ELF-1 (cell line): ENCODE measurements around the gene SPATA16.
A peak's percentile ranks its signal among the peaks of the same experiment; 100 is the strongest.
"Not testable (repeated sequence)": the region's sequence is repeated elsewhere in the genome, so short reads cannot be mapped to it uniquely, and the experiment has no call there.

Experiments used
- DNase-seq: peaks from one replicate; pipeline ENCODE4 v3.0.0-alpha.2; 2016; ENCODE audit warnings: low read depth, low spot score

The SPATA16 gene, protein sequence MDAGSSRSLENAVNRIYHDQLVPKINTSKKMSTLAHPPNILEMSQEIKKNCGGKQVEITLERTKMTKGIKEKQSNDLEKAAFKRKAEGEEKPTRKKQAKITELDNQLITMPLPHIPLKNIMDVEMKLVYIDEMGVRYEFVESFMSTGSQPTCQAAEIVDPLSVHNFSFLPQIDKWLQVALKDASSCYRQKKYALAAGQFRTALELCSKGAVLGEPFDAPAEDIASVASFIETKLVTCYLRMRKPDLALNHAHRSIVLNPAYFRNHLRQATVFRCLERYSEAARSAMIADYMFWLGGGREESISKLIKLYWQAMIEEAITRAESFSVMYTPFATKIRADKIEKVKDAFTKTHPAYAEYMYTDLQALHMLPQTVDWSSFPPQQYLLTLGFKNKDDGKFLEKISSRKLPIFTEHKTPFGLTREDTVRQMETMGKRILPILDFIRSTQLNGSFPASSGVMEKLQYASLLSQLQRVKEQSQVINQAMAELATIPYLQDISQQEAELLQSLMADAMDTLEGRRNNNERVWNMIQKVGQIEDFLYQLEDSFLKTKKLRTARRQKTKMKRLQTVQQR

GRCh38 chr3:173140986-173141385, at the start of gene SPATA16:
Gene SPATA16 (minus strand): TSS chr3:173141235. CDS start chr3:173117731, 23,504 bp downstream.
- peak; percentile 8 for DNase-seq

- not testable (repeated sequence) for DNase-seq
These were observed 42.0 kb upstream of the SPATA16 start for GRCh38 chr3:173183022-173183421.

DNA sequence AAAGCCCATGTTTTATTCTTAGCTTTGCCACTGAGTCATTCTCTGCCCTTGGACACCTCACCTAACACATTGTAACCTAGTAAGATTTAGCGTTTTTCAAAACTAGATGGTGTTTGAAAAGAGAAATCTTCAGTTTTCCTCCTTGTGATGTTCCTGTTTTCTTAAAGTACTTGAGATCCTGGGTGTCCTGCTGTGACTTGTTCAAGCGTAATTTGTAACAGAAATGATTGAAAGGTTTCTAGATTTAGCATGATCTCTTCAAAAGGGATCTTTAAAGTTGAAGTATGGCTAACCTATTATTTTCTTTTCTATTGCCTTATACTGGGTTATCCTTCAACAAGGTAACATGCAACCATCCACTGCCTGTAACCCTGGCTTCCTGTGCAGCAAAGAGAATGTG, 32.6 kb upstream of the SPATA16 start:
- no peak for DNase-seq

DNA sequence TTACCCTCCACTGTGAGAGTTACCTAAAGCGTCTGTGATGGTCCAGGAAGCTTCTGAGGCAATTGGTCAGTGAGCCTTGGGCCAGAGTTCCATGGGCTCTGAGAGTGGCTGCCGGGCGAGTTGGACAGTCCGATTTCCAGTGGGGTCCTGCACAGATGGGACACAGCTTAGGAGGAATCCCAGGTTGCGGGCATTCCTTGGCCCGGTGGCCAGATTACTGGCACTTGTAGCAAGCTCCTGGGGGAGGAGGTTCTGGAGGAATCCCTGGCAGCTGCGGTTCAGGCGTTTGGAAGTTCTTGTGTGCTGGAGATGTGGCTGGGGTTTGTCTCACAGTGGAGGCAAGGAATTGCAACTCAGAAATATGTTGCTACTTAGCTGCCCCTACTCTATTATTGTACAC, 18.1 kb upstream of the SPATA16 start:
- DNase-seq = not testable (repeated sequence)

- DNase-seq = not testable (repeated sequence)
These were observed 15.5 kb upstream of the SPATA16 start for GRCh38 chr3:173156533-173156932.

DNA sequence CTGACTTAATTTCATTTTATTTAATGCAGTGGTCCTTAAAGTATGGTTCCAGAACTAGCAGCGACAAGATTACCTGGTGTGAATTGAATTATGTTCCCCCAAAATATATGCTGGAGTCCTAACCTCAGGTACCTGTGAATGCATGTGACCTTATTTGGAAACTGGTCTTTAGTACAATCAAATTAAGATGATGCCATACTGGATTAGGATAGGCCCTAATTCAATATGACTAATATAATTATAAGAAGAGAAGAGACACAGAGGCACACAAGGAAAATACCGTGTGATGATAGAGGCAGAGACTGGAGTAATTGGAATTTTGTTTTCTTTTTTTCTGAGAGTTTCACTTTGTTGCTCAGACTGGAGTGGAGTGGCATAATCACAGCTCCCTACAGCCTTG, 12.6 kb upstream of the SPATA16 start:
- DNase-seq = no peak

- no peak for DNase-seq
These were observed 1.6 kb downstream of the SPATA16 start for GRCh38 chr3:173139420-173139819.

DNA sequence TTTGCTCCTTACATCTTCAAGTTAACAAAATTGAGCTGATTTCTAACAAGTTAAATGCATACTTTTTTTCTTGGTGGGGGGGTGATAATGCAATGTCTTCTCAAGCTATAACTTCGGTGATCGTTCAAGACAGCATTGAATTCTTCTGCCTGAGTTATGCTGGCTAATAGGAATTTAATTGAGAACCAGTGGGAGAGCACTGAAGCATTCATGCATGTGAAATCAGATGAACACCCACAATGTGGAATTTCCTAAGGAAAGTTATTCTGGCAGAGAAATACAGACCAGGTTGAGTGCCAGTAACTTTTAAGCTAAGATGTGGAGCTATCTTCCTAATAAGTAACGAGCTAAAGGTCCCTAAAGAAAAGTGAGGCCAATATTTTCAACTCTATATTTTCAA, 3.0 kb downstream of the SPATA16 start:
- DNase-seq = no peak

- no peak for DNase-seq
These were observed 6.0 kb downstream of the SPATA16 start for GRCh38 chr3:173135059-173135458.

- DNase-seq = no peak
These were observed 12.4 kb downstream of the SPATA16 start for GRCh38 chr3:173128633-173129032.

DNA sequence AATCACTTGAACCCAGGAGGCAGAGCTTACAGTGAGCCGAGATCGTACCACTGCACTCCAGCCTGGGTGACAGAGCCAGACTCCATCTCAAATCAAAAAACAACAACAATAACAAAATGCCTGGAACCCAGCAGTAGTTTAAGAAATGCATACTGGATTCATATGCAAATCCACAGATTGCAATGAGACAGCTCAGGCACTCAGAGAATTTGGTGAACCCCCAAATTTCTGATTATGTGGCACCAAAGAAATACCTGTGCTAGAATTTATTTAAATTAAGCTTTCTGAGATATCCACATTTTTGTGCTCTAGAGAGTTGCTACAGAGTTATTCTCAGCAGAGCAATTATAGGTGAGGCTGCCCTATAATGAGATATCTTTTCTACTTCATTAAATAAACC, 29.7 kb downstream of the SPATA16 start:
- no peak for DNase-seq

DNA sequence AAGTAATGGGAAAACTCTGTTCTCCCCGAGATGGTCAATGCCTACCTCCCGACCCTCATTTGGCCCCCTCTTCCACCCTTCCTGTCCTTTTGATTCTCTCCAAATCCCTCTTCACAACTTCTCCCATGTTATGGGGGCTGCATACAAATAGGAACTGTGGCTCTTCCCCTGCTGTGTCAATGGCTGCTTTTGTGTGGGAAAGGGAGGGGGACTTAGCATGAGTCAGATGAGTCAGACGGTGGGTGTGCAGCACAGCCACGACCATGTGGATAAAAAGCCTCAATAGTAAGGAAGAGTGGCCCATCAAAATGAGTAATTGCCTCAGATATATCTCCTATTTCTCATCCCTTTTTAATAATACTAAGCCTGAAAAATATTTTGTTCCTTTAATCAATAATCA, 31.9 kb downstream of the SPATA16 start:
- peak; percentile 18 for DNase-seq

DNA sequence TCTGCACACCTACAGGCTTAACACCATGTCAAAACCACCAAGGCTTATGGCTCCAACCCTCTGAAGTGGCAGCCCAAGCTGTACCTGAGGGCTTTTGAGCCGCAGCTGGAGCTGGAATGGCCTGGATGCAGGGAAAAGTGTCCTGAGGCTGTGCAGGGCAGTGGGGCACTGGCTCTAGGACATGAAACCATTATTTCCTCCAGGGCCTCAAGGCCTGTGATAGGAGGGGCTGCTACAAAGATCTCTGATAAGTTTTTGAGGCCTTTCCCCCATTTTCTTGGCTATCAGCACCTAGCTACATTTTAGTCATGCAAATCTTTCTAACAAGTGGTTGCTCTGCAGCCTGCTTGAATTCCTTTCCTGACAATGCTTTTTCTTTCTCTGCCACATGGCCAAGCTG, 37.6 kb downstream of the SPATA16 start:
- no peak for DNase-seq

GRCh38 chr3:173098959-173099358, 42.1 kb downstream of the SPATA16 start:
- no peak for DNase-seq

DNA sequence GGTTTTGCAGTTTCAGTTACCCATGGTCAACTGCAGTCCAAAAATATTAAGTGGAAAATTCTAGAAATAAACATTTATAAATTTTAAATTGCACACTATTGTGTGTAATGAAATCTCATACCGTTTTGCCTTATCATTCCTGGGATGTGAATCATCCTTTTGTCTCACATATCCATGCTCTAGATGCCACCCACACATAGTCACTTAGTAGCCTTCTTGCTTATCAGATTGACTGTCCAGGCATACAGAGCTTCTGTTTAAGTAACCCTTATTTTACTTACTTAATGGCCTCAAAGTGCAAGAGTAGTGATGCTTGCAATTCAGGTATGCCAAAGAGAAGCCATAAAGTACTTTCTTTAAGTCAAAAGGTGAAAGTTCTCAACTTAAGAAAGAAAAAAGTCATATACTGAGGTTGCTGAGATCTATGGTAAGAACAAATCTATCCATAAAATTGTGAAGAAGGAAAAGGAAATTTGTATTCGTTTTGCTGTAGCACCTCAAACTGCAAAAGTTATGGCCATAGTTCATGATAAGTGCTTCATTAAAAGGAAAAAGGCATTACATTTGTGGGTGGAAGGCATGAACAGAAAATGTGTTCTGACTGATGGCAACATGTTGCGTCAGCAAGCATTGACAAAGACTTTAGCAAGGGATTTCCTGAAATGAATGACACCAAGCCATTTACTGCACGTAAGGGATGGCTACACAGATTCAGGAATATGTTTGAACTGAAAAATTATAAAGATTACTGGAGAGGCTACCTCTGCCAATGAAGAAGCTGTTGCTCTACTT, 43.8 kb downstream of the SPATA16 start:
- DNase-seq = no peak

- no peak for DNase-seq
These were observed 44.9 kb downstream of the SPATA16 start for GRCh38 chr3:173096140-173096539.

DNA sequence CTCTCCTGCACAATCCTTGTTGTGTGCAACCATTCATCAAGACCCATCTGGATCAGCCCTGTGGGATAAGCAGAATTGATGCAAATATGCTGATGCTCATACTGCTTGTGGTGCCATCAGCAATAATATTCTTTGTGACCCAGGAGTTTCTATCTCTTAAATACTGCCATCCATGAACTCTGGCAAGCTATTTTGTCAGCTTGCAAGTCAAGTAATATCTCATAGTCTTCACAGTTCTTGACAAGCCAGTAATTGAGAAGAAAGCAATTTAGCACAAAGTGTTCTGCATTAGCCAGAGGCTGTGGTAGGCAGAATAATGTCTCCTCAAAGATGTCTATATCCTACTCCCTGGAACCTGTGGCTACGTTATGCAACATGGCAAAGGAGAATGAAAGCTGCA, 49.0 kb downstream of the SPATA16 start:
- no peak for DNase-seq

- DNase-seq = no peak
These were observed 50.5 kb downstream of the SPATA16 start for GRCh38 chr3:173090492-173090891.

DNA sequence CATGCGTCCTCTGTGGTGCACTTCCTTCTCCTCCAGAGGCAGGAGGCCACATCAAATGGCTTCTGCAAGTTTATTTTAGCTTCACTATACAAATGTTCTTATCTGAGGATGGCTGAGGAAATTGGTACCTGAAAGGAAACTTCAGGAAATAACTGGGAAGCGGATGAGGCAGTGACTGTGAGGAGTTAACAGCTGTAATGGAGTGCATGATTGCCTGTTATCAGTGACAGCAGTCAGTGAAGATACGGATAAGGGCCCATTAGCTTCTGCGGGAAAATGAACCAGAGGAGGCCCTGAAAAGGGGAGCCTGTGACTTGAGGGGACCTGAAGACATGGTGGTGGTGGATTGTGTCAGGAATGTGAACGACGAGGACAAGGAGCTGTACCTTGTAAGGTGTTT, 51.8 kb downstream of the SPATA16 start:
- DNase-seq = no peak

DNA sequence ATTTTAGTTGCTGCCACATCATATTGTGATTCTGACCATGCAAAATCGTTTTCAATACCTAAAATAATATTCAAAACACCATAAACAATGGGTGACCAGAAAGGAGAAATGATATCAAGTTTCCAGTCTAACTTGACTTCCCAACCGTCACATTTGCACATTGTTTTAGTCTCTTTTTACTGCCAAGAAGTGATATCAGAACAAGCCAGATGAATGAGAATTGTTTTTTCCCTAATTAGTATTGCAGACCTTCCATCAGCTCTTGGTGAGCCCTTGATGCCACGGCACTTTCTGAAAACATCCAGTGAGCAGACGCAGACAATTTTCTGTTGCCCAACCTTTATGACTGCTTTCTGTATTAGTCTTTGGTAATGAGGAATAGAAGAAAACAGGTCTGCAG, 62.5 kb downstream of the SPATA16 start:
- DNase-seq = no peak

- peak; percentile 24 for DNase-seq
These were observed 74.7 kb downstream of the SPATA16 start for GRCh38 chr3:173066044-173067004.
